NCI-H748 treated with DMSO at 0.1 percent for 48 hours (cell line): ENCODE measurements around the gene MRPL23.

ENCODE experiments used
- DNase-seq: peaks from one replicate; lab custom pipeline; 2025; lab: John Stamatoyannopoulos, UW

The MRPL23 gene

DNA sequence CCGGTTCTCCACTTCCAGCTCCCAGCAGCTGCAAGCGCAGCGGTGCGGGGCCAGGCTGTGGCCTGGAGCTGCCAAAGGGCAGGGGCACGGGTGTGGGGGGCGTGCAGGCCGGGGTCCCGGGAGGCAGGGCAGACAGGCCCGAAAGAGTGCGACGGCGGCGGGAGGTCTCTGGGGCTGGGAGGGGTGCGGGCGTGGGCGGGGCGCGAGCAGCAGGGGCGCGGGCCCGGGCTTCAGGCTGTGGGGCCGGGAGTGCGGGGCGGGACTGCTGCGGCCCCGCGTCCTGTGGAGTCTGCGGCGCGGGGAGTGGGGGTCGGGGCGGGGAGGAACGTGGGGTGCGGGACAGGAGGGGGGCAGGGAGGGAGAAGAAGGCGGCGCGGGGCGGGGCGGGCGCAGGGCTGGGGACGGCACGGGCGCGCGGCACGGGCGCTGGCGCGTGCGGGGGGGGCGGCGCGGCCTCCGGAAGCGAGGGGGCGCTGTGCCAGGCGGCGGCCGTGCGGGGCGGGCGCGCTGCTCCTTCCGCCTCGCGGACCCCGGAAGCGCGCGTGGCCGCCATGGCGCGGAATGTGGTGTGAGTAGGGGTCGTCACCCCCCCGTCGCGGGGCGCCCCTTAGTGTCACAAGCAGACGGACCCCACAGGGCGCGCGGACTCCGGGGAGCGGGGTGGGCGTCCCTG is at the start of gene MRPL23:
Gene MRPL23, plus strand, starts transcription at position 521 of the 673 bp plus-strand sequence. Its CDS starts 31 bp downstream, at position 552.
- no peak for DNase-seq

DNA sequence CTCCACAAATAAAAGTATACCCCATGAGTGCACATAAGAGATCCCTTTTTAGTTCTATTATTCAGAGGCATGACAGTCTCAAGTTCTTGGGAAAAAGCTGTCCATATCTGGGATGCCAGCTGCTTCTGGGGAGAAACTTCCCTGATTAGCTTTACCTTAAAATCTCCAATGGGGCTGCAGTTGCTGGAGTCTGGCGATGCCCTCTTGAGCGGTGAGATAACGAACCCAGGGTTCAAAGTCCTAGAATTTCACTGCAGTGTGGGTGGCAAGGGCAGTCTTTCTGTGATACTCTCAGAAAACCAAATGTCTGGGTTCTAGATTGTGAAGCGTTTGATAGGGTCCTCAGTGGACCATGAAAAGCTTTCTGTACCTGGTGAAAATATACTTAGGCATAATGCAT is 48.0 kb upstream of the MRPL23 start:
- no peak for DNase-seq

DNA sequence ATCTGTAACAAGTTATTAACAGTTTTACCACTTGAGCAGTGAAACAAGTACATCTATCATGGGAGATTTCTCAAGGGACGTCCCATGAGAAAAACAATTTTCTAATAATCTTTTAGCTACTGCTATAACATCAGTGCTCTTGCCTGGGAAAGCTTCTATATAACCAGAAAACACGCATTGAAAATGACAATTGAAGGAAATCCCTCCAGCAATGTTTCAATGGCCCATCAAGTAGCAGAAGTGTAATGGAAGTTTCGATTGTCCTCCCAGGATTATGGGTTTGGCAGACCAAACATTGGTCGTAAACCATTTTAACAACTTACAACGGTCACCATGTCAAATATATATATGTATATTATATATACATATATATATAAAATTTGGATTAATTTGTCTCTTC is 47.4 kb upstream of the MRPL23 start:
- DNase-seq: no peak

DNA sequence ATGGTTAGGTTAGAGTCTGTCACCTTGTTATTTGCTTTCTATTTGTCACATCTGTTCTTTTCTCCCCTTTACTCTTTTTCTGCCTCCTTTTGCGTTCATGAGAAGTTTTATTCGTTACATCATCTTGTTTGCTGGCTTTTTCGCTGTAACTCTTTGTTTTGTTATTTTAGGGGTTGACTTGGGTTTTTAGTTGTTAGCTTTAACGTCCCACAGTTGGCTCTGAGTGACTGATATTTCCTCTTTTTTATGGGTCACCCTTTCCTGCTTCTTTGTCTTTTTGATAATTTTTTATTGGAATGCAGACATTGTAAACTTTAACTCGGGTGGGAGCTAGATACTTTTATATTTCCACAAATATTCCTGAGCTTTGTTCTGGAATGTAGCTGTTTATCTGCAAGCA is 41.0 kb upstream of the MRPL23 start:
- DNase-seq: no peak

DNA sequence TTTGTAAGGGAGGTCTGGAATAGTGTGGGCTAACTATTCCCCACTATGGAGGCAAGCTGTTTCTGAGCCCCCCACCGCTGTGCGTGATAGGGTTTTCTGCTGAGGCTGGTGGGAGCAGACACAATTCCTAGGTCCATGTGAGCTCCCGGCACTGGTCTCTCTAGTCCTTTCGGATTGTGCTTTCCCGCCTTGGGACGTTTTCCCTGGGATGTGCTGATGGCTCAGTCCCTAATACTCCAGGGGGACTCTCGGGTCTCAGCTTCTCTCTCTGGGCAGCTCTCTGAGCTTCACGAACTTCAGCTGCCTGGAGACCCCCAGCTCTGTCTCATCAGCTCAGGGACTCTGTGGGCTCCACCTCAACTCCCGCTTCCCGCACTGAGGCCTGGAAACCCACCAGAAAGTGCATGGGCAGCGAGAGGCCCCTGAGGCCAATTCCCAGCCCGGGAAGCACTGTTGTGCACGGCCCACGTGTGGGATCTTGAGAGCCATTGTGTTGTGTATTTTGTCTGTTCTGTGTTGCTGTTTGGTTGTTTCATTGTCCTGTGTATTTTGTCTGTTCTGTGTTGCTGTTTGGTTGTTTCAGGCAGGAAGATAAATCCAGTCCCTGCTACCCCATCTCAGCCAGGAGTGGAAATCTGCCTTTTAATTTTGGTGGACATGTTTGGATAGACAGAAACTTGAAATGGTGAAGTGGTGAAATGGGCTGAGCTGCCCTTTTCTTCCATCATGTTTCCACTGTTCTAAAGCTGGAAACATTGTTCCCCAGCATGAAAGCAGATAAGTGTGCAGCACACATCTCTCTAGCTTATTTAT is 40.3 kb upstream of the MRPL23 start:
- DNase-seq: no peak

DNA sequence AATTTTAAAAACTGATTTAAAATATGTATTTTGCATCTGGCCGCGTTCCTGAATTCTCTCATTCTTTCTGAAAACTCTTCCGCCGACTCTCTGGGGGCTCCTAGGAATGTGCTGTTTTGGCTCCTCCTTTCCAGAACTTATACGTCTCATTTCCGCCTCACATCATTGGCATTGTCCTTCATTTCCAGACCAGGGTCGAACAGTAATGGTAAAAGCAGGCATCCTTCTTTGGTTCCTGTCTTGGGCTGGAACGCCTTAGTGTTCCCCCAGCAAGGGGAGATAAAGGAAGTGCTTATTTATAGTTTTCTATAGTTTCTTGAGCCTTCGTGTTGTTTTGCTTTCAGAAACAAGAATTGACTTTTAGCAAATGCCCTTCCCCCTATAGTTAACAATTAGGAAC is 38.5 kb upstream of the MRPL23 start:
- no peak for DNase-seq

DNA sequence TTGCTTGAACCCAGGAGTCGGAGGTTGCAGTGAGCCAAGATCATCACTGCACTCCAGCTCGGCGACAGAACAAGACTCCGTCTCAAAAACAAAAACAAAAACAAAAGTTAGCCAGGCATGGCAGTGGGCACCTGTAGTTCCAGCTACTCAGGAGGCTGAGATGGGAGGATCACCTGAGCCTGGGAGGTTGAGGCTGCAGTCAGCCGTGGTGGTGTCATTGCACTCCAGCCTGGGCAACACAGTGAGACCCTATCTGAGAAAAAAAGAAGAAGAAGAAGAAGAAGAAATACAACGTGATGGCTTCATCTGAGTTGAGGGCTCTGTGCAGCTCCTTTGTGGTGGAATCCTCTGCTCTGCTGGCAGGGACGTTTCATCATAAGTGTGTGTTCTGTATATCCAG is 37.6 kb upstream of the MRPL23 start:
- DNase-seq: no peak

DNA sequence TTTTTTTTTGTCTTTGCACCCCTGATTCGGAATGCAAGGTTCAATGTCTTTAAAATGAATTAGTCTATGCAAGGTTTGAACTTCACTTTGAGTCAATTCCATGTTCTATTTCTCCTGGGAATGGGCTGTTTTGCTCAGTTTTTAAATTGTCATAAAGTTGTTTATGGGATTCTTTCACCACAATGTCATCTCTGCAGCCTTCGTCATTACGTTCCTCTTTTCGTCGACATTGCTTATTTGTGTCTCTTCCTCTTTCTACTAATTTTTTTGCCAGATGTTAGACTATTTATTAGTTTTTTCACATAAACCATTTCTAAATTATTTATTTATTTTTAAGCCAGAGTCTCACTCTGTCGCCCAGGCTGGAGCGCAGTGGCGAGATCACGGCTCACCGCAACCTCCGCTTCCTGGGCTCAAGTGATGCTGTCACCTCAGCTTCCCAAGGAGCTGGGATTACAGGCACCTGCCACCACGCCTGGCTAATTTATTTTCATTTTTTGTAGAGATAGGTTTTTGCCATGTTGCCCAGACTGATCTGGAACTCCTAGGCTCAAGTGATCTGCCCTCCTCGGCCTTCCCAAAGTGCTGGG is 34.7 kb upstream of the MRPL23 start:
- no peak for DNase-seq

DNA sequence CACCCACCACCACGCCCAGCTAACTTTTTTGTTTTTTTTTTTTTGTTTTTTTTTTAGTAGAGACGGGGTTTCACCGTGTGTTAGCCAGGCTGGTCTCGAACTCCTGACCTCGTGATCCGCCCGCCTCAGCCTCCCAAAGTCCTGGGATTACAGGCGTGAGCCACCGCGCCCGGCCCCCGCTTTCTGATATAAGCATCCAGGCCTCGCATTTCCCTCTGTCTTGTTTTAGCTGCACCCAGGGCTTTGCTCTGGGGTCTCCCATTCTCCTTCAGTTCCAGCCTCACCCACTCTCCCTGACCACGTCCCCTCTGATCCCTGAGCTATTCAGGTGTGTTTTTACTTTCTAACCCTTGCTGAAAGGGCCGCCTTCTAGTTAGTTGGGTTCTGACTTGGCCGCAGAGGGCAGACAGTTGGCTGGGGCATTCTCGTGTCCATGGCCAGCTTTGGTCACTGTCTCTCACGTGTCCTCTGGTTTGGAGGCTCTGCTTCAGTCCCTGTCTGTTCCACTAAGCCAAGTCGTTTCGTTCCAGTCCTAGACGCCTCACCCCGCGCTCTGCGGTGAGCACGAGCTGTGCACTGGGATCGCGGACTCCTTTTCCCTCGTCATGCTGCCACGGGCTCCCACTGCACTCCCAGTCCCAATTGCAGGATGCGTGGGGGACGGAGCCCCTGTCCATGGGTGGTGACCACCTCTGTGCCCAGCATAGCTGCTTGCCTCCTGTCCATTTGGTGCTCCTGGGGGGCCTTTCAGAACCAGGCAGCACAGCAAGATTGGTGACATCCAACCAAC is 33.7 kb upstream of the MRPL23 start:
- DNase-seq: no peak

DNA sequence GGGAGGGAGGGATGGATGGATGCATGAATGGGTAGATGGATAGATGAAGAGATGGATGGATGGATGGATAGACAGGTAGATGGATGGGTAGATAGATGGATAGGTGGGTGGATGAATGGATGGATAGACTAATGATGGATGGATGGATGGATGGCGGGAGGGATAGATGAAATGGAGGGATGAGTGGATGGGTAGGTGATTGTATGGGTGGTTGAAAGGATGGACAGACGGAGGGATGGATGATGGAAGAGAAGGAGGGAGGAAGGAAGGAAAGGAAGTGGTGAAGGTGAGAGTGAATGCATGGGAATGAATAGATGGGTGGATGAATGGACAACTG is 31.4 kb upstream of the MRPL23 start:
- no peak for DNase-seq

DNA sequence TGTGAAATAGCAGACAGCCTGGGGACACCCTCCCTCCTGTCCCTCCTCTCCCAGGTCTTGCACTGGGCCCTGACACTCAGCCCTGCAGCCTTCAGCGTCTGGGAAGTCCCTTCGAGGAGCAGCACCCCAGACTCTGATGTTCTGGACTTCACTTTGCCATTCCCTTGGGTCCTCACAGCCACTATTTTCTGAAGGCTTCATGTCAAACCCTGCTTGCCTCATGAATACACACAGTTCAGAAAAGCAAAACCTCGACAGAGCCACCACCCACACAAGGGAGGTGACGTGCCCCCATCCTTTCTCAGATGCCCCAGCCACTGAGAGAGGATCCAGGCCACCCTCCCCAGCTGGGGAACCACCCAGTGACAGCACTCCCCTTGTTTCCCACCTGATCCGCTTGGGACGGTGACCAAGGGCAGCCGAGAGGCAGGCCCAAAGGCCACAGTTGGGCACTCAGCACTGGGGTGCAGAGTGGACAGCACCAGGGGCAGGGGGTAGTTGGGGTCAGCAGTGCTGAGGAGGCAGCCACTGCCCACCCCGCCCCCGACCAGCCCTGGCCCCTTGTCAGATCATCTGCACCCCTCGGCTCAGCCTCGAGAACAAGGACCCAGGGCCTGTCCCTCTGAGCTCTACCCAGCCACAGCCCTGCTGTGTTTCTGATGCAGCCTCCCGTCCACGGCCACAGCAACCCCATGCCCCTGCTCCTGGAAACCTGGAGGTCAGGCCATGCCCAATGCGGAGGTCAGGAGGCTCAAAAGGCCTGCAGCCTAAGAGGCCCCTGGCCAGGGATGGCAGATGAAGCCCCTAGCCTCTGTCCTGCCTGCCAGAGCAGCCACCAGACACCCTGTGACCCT is 30.8 kb upstream of the MRPL23 start:
- DNase-seq: no peak

DNA sequence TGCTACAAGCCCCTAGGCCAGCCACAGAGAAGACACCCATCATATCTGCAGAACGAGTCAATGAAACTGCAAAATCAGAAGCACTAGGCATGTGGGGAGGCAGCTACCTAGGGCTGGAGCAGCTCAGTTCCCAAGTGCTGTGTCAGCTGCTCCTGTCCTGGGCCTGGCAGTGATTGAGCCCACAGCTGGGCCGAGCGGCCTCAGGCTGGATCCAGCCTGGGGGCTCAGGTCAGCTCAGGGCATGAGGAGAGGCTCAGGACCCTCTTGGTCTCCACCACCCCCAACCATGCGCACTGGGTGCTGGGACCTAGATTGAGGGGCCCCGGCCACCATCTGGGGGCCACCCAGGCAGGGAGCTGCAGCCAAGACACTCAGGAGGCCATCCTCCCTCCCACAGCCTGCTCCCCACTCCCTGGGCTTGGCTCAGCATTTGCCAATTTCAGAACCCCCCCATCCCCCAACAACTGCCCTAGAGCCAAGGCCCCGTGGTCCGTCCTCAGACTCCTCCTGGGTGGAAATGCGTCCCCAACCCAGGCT is 30.1 kb upstream of the MRPL23 start:
- DNase-seq: no peak

DNA sequence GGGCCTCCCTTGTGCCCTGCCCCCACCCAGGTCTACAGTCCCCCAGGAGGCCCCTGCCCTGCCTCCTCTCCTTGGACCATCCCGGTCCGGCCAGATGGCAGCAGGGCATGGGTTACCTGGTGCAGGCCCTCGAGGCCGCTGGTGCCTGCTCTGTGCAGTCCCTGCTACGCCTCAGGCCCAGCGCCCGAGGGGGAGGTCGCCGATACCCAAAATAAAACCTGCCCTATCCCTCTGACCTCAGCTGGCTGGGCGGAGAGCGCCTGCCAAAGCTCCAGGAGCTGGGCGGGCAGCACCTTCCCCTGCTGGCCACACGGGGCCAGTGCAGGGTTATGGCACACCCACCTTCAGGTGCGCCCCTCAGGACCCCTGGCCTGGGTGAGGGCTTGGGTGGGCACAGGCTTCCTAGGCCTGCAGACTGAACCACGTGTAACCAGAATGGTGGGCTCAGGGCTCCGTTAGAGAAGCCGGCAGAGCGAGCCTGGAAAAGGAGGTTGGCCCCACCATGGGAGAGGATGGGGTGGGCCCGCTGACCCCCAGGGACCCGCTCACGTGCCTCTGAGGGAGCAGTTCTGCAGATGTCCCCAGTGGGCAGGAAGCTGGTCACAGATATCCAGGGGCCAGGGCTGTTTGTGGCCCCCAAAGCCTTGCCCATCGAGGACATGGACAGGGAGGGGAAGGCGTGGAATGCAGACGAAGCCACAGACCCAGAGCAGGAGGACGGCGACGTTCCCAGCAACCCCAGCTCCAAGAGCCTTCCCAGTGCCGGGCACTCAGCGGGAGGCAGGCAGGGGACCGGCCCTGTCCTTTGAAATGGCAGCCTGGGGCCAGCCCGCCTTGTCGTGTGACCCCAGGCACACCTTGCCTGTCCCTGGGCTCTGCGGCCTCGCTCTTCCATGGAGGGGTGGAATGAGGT is 29.4 kb upstream of the MRPL23 start:
- no peak for DNase-seq

DNA sequence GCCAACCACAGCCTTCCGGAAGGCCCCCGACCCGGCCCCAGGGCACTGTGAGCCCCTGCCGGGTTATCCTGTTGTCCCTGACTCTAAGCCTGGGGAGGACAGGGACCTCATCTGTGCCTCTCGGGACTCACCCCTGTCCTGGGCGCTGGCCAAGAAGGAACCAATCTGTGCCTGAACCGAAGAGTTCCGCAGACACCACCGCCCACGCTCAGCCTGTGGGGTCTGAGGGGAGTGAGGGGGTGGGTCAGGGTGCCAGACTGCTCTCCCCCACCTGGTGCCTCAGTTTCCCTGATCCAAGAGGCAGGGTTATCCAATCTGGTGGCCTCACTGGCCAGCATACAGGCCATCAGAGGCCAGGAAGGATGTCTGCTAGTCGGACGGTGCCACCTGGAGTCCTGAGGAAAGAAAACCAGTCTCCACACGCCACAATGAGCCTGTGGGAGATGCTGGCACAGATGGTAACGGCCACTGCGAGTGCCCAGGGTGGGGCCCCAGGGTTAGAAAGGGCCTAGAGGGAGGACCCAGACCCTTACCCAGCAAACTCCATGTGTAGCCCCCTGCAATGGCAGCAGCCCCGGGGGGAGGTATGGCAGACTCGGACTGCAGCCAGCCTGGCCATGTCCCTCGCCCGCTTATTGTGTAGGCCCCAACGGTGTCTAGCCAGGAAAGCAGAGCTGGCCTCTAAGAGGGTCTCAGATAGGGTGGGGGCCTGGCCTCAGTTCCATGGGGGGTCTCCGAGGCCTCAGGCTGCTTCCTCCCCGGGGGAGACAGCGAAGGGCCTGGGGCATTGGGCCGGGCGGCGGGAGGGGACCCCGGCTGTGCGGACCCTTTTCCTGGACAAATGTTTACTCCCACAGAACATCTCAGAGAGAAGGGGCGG is 28.5 kb upstream of the MRPL23 start:
- DNase-seq: no peak

DNA sequence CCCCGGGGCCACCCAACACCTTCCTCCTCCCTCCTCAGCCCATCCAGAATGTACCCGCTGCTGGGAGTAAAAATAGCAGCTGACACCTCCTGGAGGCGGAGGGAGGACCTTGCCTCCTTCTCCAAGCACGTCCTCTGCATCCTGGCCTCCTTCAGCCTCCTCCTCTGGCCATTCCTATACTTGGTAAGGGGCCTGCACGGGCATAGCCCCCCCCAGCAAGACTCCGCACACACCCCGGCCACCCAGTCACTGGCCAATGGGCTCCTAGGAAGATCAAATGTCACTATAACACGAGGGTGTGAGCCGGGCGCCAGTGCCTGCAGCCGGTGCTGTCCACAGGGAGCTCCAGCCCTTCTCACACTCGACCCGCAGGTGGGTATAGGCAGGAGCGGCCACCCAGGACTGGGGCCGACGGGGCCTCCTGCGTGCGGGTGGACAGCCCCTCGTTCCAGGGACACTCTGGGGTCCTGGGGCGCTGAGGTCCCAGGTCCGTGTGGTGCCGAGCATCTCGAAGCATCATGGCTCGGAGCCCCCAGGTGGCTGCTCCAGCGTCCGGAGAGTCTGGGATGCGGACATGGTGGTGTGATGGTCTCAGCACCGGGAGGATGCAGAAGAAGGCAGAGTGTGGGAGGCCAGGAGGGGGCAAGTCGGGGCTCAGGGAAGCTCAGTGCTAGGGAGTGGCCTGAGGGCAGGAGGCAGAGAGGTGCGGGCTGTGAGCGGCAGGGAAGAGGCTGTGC is 27.6 kb upstream of the MRPL23 start, which contains the start of gene TNNT3:
Gene TNNT3, plus strand, starts transcription at position 313 of the 737 bp plus-strand sequence. CDS start 3,172 bp downstream, outside the sequence.
- DNase-seq: no peak

DNA sequence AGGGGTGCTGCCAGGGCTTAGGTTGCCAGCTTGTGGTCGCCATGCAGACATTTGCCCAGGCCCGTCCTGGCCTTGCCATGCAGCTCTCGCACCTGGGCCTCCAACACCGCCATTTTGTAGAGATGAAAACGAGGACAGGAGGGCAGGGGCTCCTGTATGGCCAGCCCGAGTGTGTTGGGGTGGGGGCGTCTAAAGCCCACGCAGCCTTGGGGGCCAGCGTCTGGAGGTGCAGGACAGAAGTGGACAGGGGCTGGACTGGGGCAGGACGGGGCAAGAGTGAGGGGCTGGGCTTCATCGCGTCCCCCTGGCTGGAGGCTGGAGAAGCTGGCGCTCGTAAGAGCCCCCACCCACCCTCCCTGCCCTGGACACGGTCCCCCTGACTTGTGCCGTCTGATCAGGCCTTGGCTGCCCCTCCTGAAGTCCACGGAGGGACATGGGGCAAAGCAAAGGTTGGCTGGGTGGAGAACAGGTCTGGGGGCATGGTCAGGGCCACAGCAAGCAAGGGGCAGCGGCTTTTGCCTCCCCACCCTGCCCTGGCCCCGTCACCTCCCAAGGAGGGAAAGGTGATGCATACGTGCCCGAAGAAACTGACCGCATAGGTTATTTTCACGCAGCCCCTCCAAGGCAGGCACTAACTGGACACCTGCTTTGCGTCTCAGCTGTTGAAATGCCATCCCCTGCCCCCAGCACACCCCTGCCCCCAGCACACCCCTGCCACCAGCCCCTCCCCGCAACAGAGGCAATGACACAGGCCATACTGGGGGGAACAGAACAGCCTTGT is 26.8 kb upstream of the MRPL23 start:
- no peak for DNase-seq

DNA sequence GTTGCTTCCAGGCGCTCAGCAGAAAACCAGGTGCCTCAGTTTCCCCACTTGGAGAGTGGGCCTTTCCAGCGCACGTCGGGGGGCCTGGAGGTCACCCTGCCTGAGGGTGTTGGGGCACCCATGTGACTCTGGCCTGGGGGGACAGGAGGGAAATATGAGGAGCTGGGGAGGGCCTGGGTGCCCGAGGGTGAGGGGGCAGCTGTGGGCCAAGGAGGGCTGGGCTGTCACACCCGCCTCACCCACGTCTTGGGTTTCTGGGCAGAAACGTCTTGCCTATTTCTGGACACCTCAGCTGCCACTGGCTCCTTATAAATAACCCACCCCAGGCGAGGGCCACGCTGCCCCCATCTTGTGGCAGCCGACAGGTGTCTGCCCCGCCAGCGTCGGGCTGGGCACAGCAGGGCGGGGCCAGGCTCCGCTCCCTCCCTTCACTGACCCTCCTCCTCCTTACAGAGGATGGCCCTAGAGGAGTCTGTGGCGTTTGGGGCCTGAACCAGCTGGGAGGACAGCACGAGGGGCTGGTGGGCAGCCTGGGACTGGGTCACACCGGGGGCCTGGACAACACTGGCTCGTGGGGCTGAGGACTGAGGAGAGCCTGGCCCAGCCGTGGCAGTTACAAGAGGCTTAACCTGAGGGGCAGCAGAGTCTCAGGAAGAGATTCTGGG is 26.1 kb upstream of the MRPL23 start:
- DNase-seq: no peak
